Globus pallidus (tissue), 1 donor: Measurements from ENCODE around the gene STK26.
"Not testable (repeated sequence)": the region's sequence is repeated elsewhere in the genome, so short reads cannot be mapped to it uniquely, and the experiment has no call there.

Experiments used
- DNase-seq: peaks from one replicate; pipeline ENCODE4 v3.0.0-alpha.2; 2015; ENCODE audit warnings: low spot score

STK26 gene

DNA sequence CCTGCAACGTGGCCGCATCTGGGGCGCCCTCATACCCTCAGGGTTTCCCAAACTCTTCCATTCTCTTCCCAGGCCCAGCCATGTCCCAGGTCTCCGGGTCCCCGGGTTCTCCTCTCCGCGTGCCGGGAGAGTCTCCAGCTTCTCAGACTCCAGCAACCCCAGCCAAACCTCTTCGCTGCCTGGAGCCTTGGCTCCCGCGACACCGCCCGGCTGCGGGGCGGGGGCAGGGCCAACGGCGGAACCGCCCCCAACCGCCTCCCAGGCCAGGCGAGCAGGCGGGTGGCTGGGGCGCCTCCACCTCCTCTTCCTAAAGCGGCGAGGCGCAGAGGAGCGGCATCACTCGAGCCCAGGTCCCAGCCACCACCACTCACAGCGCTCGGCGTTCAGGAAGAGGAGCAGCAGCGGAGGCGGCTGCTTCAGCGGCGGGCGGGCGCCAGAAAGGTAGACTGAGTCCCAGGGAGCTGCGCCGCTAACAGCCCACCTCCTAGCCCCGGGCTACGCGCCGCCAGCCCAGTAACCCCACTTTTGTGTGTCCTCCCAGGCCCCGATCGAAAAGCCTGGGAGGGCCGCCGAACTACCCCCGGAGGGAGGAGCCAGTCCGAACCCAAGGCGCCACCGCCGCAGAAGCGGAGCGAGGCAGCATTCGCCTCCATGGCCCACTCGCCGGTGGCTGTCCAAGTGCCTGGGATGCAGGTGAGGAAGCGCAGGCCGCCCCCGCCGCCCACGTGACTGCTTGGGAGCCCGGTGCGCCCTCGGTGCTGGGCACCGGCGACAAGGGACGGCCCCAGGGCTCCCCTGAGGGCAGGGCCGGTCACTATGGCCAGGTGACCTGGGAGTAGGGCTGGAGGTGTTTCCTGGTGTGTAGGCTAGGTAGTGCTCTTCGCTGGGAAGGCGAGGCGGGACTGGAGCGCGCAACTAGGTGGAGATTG is at the start of gene STK26:
Gene STK26, plus strand, starts transcription at position 336 of the 929 bp plus-strand sequence. Its CDS starts 316 bp downstream, at position 652.
- peak; percentile 15 for DNase-seq

DNA sequence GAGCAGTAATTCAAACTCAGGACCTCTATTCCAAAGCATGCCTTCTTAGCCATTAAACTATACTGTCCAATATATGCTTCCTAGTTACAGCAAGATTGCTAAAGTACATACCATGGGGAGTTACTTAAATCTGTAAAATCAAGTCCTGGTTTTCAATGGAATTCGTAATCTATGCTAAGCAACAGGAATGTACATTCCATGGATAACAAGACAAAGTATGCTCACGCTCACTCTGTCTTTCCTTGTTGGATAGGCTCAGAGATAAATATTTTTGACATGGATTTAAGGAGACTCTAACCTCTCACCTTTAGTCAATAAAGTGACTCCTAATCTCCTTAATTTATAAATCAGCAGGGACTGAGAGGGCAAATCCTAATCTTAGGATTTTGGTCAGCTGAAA is 47.3 kb upstream of the STK26 start:
- DNase-seq = no peak

DNA sequence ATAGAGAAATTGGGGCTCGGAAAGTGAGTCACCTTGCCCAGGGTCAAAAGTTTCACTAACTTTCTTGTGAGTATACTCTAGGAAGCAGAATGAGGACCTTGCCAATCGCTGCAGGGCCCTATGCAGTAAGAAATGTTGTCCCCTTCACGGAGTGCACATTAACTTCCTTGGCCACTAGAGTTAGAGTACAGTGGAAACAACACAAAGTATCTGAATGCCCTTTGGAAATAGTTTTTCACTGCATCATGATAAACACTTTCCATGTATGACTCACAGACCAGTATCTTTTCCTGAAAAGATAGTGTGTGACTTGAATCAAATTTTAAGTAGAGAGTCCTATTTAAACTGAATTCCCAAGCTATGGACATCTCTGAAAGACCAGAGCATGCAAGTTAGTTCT is 45.5 kb upstream of the STK26 start:
- no peak for DNase-seq

DNA sequence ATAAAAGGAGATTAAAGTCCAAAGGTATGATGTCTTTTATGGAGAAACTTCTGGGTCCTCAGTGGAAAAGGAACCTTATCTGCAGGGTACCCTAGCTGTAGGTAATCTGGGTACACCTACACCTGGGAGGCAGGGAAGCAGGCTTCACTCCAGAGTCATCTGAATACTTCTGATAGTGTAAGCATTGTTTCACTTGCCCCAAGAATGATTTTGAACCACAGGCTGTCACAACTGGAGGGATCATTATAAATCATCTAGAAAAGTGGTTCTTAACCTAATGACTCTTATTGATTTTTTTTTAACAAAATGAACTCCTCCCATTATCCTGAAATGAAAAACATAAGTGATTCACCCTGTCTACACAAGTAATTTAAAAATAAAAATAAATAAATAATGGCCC is 44.0 kb upstream of the STK26 start:
- no peak for DNase-seq

DNA sequence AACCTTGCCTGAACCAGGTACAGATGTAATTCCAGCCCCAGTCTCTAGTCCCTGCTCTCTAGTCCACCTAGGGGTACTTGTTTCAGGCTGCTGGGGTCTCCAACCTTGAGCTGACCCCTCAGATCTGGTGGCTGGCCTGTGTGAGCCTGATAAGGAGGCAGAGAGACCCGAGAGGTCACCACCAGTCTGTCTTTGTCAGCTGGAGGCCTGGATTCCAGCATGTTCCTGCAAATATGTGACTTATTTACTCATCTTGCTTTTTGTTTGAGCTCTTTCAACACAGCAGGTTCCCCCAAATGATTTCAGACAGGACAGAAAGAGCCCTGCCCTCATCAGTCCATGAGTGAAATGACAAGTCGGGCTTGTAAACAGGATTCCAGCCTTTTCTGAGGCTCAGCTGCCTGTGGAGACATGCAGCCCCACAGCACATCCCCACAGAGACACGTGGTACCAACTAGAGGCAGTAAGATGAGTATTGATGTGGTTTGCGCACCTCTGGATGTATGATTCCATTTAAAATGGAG is 37.5 kb upstream of the STK26 start:
- no peak for DNase-seq

DNA sequence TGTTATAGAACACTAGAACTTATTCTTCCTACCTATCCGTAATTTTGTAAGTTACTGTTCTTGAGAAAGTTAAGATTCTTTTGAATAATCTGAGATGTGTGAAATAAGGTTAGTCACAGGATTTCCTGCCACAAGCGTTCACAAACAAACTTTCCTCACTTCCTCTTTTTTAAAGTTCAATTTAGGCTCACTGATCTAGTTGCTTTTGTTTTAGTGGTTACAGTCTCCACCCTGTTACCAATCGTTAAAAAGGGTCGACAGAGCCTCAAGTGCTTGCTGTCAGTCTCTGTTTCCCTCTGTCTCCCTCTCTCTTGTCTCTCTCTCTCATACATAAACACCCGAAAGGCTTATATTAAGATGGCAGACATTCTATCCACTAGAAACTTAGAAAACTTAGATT is 35.9 kb upstream of the STK26 start:
- peak; percentile 2 for DNase-seq

DNA sequence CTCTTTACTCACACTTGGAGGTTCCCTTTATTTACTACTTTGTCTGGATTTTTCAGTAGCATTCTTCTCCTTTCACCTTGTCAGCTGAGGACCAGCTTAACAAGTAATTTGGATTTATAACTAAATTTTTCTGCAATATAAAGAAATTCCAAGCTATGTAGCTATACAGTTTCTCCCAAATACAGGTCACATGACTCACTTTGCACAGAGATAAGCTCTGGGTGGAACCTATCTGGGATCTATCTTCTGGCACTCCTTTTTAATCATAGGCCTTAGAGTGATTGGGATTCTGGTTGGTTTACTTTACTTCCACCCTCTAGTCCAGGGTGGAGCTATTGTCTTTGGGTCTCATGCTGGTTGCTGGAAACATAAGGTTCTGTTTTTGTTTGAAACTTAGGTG is 34.9 kb upstream of the STK26 start:
- no peak for DNase-seq

DNA sequence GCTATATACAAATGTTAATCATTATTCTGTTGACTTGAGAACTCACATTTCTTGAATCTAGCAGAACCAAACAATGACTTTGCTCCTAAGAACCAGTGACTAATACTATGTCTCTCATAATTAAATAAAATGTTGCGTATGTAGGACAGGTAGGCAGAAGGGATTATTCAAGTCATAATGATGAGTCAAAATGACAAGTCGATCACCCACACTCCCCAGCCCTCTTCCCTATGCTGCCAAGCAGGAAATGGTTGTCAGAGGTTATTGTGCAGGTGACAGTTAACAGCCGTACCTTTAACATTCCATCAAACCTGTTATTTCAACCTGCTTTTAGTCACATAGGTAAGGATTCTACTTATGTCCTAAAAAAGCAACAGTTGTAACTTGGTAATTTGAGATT is 22.0 kb upstream of the STK26 start:
- no peak for DNase-seq

DNA sequence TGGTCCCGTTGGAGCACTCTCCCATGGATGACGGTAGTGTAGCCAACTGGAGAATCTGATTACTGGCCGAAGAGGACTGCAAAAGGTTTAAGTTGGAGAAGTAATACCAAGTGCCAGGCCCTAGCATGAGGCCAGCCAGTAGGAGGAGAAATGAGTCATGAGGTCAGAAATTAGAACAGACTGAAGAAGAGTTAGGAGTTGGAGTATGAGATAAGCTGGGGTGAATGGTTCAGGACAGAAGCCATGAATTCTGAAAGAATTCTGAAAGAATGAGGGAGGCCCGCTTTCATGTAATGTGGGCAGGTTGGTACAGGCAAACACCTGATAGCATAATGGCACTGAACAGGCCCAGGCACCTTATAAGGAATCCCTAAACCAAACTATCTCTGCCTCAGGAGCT is 18.4 kb upstream of the STK26 start:
- no peak for DNase-seq

DNA sequence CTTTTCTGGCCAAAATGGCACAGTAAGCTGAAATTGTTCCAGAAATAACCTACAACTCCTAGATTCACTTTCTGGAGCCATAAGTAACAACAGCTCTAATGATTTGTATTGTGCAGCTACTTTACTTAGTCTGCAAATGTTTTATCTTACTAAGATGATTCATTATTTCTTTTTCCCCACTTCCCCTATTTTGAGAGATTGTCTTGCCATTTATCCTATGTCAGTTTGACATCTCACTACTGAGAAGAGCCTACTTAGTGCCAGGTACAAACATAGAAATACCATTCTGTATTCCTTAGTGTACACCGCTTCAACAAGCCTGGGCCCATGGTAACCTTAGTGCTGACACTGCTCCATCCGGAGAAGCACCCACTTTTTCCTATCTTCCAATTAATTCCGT is 13.8 kb upstream of the STK26 start:
- DNase-seq = no peak

DNA sequence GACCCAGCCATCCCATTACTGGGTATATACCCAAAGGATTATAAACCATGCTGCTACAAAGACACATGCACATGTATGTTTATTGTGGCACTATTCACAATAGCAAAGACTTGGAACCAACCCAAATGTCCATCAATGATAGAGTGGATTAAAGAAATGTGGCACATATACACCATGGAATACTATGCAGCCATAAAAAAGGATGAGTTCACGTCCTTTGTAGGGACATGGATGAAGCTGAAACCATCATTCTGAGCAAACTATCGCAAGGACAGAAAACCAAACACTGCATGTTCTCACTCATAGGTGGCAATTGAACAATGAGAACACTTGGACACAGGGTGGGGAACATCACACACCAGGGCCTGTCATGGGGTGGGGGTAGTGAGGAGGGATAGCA is 12.9 kb upstream of the STK26 start:
- not testable (repeated sequence) for DNase-seq

DNA sequence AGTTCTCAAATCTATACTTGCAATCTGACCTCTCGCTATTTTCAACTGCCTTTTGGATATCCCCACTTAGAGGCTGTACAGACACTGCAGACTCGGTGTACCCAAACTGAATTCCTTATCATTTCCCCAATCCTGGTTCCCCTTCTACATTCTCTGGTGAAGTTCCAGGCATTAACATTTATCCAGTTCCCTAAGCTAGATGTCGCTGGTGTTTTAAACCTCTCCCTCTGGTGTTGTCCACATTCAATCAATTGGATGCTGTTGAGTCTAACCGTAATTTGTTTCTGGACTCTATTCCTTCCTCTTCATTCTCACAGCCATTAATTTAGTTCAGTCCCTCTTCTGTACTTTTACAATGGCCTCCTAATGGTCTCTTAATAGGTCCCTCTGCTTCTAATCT is 7.2 kb upstream of the STK26 start:
- DNase-seq = no peak

DNA sequence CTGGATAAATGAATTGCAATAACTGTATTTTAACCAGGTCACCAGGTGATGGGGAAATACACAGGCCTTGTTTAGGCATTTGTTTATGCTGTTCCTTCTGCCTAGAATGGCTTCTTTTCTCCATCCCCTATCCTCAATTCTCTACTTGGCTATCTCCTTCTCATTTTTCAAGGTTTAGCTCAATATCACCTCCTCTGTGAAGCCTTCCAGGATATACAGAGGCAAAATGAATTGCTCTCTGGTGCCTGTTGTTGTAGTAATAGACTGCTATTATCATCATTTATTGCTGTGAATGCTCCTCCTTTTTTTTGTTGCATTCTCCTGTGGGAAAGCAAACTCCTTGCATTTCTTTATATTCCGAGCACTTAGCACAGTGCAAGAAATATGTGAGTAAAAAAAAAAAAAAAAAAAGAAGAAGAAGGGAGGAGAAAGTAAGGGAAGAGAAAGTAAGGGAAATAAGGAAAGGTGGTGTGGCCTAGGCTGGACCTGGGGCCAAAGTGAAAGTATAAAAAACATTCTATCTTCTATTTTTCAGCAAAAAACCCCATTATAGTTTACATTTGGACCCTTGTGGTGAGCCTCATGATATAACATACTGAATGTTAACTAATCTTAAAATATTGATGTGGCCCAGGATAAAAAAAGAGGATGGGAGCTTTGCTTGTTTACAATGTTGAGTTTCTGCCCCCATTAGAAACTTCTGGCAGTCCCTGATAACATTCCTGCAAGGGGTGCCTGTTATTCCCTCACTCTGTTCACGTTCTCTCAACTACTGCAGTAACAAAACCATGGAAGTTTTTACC is 6.3 kb upstream of the STK26 start:
- no peak for DNase-seq

DNA sequence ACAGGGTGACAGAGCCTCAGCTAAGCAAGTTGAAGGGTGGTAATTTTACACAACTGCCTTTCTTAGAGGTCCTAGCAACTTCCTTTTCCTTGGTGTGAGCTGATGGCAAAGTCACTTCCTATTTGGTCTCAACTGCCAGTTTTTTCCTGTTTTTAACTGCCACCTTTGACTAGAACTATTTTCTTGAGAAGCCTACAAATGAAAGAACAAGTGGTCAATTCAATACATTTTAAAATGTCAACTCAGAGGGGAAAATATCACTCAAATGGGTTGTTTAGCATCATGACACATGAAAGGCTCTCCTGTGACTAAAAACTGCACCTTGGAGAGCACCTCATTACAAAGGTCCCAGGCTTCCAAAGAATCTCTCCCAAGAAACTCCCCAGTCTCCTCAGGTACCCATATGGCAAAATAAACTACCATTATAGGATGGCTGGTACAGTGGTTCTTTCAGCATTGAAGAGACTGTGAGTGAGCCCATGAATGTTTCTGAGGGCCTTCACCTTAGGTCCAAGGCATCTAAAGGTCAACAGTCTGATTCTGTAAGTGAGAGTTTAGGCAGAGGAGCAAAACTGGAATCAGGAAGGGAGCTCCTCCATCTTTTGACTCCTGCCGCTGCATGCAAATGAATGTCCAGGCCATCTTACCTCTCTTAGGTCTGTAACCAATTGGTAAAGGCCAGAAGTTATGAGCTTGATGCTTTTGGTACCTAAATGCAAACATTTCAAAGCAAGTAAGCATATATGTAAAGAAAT is 5.5 kb upstream of the STK26 start:
- peak; percentile 8 for DNase-seq

DNA sequence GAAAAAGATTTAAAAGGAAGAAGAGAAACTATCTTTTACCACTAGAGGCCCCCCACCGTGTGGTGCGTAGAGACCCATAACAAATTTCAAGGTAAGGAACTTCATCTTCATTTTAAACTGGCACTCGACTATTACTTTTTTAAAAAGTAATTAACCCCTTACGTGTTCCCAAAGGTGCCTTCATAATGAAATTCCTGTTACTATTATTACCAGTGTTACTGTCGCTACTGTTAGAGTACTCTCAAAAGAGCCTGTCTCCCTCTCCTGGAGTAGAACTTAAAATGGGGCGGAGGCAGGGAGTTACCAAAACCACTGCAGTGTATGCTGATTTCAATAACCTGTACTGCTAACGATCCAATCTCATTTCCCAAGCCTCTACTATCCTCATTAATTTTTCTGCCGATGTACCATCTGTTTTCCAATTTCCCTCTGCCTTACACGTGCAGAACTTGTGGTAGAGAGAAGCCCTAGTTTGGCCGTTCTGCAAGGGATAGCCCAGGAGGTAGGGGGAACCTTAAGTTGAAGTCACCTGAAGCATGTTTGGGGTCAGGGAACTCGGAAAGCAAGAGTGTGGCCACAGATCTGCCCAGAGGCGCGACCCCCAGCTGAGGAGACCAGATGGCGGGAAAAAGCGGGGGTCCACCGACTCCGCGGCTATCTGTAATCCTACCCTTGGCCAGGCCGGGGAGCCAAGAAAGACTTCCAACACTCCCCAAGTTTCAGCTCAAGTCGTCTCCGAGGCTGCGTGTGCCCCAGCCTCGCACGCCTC is 720 bp upstream of the STK26 start:
- no peak for DNase-seq

DNA sequence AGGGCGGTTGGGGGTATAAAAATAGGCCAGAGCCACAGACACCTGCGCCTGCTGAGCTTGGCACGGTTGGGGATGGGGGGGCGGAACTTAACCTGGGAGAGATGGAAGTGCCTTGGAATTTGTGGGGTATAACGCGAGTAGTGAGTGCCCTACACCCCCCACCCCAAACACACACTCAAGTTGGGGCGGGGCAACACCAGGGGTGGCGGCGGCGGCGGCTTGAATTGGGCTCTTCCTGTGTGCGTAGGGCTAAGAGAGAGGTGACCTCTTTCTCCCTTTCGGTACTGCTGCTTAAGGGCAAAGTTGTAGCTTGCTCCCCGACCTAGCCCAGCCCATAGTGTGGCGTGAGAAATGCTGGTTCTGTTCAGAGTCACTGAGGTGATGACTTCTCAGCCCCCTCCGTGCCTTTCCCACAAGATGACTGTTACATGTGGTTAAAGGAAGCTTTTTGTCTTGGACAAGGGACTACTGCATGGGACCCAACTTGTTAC is 839 bp downstream of the STK26 start:
- DNase-seq = no peak

DNA sequence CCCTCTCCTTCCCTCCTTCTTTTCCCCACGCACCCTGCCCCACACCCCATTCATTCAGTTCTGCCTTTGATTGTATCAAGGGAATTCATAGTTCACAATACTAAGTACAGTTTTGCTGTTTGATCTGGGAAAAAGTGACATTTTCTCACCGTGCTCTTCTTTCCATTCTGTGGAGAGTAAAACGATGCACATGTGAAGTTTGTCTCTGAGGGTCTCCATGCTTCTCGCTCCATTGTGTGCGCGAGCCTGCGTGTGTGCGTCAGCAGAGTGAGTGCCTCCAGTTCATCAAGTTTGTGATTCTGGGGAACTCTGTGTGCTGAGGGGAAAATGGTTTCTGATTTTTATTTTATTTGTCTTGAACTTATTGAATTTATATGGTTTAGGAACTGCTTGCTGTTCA is 1.9 kb downstream of the STK26 start:
- DNase-seq = no peak

DNA sequence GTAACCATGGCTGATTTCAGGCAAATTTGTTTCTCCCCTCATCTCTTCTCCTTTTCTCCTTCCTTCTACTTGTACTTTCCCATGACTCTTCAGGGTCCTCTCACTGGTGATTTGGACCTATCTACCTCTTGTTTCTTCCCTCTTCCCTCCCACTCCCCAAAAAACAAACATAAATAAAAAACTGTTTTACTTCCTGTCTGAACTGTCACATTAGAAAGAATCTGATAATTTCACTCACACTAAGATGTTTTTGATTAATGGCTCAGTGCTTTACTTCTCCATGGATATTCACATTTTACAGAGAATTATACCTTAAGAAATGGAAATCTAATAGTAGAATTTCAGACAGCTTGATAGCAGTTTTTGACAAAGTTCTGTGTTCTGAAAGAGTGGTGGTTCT is 7.2 kb downstream of the STK26 start:
- no peak for DNase-seq

DNA sequence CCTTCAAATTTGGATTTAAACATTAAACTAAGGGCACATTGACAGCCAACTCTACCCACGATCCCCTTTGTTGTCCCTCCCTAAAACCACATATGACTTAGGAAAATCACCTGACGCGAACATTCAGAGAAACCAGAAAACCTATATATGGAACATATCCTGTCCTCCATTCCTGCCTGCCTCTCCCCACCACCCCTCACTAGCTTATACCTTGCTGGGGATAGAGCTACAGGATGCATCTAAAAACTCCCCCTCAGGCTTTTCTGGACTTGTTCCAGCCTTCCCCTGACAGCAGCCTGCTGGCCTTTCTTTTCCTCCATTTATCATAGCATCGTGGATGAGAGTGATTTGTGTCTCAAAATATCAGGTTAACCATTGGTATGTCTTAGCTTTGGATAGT is 8.8 kb downstream of the STK26 start:
- DNase-seq = no peak

DNA sequence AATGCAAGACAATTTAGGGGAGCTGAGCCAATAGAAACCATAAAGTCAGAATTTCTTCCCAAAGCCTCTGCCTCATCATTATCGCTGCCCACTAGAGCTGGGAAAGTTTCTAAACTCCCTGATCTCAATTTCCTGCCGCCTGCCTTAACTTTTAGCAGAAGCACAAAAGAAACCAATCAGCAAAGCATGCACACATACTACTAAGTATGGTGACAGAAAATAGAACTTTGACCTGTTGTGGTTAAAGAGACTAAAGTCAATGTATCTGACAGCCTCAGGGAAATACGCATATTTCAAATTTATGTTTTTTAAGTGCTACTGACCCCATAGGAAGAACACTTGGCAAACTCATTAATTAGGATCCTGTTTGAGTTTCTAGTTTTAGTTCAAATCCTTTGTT is 10.1 kb downstream of the STK26 start:
- DNase-seq = no peak

DNA sequence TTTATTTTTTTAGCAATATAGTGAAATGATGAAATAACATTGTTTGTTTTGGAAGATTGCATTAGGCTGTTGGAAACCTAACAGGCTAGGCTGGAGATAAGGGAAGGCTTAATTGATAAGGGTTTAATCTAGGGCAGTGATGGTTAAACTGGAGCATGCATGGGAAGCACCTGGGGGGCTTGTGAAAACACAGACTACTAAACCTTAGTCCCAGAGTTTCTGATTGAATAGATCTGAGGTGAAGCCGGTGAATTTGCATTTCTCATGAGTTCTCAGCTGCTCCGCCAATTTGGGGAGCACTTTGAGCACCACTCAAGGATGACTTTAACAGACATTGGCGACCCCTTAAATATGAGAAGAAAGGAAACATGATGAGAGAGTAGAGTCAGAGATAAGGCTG is 11.5 kb downstream of the STK26 start:
- DNase-seq = no peak
